ENCODE results near the gene NABP2.

The NABP2 gene

DNA sequence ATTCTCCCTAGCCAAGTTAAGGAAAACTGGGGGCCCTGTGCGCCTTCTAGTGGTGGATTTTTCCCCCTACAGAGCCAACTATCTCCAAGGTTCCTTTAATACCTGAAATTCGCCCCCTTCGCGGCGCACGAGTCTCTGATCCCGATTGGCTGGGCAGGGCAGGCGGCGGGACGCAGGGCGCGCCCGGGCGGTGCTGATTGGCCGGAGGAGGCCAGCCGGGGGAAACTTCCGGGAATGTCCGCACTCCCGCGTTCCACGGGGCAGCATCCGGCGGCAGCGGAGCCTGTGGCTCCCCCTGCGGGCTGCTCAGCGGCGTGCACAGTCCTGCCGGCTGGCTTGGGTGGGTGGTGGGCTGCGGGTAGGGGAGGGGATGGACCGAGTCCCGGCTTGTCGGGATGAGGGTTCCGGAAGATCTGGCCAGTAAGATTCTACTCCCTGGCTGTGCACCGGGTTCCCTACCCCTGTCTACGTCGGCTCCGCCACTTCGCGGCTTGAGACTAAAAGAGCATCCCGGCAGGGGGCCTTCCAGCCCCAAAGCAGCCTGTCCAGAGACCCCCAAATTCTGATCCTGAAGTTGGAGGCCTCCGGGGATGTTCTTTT is at the start of gene NABP2:
Gene NABP2, plus strand, starts transcription at position 241 of the 600 bp plus-strand sequence. CDS start 515 bp downstream, outside the sequence.
- peak within 1 kb of the TSS; percentile 75 for H3K4me3 ChIP-seq (ENCODE audit: low read depth, low read length)
- TF ChIP-seq, protein P1, sequence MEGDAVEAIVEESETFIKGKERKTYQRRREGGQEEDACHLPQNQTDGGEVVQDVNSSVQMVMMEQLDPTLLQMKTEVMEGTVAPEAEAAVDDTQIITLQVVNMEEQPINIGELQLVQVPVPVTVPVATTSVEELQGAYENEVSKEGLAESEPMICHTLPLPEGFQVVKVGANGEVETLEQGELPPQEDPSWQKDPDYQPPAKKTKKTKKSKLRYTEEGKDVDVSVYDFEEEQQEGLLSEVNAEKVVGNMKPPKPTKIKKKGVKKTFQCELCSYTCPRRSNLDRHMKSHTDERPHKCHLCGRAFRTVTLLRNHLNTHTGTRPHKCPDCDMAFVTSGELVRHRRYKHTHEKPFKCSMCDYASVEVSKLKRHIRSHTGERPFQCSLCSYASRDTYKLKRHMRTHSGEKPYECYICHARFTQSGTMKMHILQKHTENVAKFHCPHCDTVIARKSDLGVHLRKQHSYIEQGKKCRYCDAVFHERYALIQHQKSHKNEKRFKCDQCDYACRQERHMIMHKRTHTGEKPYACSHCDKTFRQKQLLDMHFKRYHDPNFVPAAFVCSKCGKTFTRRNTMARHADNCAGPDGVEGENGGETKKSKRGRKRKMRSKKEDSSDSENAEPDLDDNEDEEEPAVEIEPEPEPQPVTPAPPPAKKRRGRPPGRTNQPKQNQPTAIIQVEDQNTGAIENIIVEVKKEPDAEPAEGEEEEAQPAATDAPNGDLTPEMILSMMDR (IDR thresholded peaks at IDR 0.05; ENCODE audit: low read depth, low read length, missing control alignments), result peak; percentile 94
- in situ Hi-C loops (cut with HindIII; ENCODE audit: low sequenced_read_pairs), result loop anchor here (5.0 kb wide), 1 partner anchor 97 kb away; the partner anchor contains the start of gene ESYT1
- peak; percentile 96 for DNase-seq (ENCODE audit: low read depth)

- no peak for DNase-seq (ENCODE audit: low read depth)
- TF ChIP-seq, protein P1 (IDR thresholded peaks at IDR 0.05; ENCODE audit: low read depth, low read length, missing control alignments), result no peak
- in situ Hi-C loops (cut with HindIII; ENCODE audit: low sequenced_read_pairs), result loop anchor here (10.0 kb wide), 1 partner anchor 54 kb away; the partner anchor contains the start of gene ESYT1
- no peak overlapping the region for H3K4me3 ChIP-seq (ENCODE audit: low read depth, low read length)
Observed at GRCh38 chr12:56178347-56178746, 45.8 kb upstream of the NABP2 start.

GRCh38 chr12:56186957-56187356 is 37.2 kb upstream of the NABP2 start:
- H3K4me3 ChIP-seq (ENCODE audit: low read depth, low read length), result no peak overlapping the region
- no peak for DNase-seq (ENCODE audit: low read depth)
- TF ChIP-seq, protein P1 (IDR thresholded peaks at IDR 0.05; ENCODE audit: low read depth, low read length, missing control alignments), result no peak
- in situ Hi-C loops (cut with HindIII; ENCODE audit: low sequenced_read_pairs), result no loop called here

GRCh38 chr12:56188131-56188777 is 35.9 kb upstream of the NABP2 start:
- in situ Hi-C loops (cut with HindIII; ENCODE audit: low sequenced_read_pairs), result no loop called here
- no peak for DNase-seq (ENCODE audit: low read depth)
- peak overlapping the region; percentile 81 for H3K4me3 ChIP-seq (ENCODE audit: low read depth, low read length)
- TF ChIP-seq, protein P1 (IDR thresholded peaks at IDR 0.05; ENCODE audit: low read depth, low read length, missing control alignments), result no peak

DNA sequence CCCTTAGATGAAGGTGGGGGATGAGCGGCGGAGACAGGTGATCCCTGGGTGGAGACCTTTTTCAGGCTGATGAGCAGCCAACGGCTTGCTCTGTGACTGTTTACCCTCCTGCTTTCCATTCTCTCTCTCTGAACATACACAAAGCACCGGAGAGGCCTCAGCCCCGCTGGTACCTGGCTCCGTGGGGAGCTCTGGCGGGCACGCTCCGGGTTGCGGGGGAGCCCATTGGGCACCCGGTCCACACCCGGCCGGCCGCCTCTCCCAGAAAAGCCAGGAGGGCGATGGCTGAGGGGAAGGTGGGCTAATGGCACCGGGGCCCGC is 35.4 kb upstream of the NABP2 start:
- H3K4me3 ChIP-seq (ENCODE audit: low read depth, low read length), result peak overlapping the region; percentile 81
- in situ Hi-C loops (cut with HindIII; ENCODE audit: low sequenced_read_pairs), result no loop called here
- TF ChIP-seq, protein P1 (IDR thresholded peaks at IDR 0.05; ENCODE audit: low read depth, low read length, missing control alignments), result no peak
- DNase-seq (ENCODE audit: low read depth), result no peak

DNA sequence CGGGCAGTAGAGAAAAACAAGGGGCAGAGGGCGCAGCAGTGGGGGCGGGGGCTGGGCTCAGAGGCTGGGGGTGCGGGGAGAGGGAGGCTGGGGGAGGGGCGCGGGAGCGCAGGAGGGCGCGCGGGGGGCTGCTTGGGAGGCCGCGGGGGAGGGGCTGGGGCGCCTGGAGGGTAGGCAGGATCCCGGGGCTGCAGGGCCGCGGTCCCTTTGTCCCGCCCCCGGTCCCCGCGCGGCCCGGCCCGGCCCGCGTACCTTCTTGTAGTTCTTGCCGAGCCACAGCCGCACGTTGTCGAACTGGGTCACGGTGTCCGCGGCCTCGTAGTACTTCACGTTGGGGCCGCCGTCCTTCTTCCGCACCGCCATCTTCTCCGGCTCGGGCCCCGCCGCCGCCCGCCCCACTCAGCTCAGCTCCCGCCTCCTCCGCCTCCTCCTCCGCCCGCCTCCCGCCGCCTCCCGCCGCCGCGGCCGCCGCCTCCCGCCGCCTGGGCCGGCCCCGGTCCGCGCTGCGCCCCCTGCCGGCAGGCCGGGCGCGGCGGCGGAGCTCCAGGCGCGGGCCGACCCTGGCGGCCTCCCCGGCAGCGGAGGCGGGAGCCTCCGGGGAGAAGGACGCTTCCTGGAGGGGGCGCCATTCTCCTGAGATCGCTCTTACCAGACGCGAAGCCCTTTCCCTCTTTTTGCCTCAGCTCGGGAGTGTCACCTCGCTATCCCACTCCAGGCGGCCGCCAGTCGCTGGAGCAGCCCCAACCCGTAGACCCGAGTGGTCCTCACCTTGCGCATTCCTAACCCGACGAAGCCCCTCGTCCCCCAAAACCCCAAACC is 34.8 kb upstream of the NABP2 start, which contains the start of gene SMARCC2:
Gene SMARCC2, minus strand, starts transcription at position 385 of the 819 bp plus-strand sequence. Its CDS starts 22 bp downstream, at position 363.
- in situ Hi-C loops (cut with HindIII; ENCODE audit: low sequenced_read_pairs), result no loop called here
- peak; percentile 48 for DNase-seq (ENCODE audit: low read depth)
- TF ChIP-seq, protein P1 (IDR thresholded peaks at IDR 0.05; ENCODE audit: low read depth, low read length, missing control alignments), result peak; percentile 44
- peak within 1 kb of the TSS; percentile 81 for H3K4me3 ChIP-seq (ENCODE audit: low read depth, low read length)
